Suprapubic skin (tissue), 3 donors: Measurements from ENCODE around the gene MYL10.

Experiments
- CTCF ChIP-seq, 2 donors: fragments of 200-600 bp in 1 of 2; fragments of 450-650 bp in 1 of 2; sonication (generic) in 1 of 2; IDR thresholded peaks; one replicate each; pipeline ENCODE4 v1.5.1; 2016 to 2019; ENCODE audit warnings: antibody characterized with exemption in 2 of 2, mild to moderate bottlenecking in 1 of 2, moderate library complexity in 1 of 2
- POLR2A ChIP-seq, 2 donors: fragments of 450-650 bp; IDR thresholded peaks; one replicate each; pipeline ENCODE4 v1.6.1; 2017; ENCODE audit warnings: antibody characterized with exemption in 2 of 2, mild to moderate bottlenecking in 2 of 2, moderate library complexity in 2 of 2

GRCh38 chr7:101606498-101606923 lies 22.6 kb downstream of the MYL10 start:
- TF ChIP-seq CTCF (IDR thresholded peaks at IDR 0.05) = no peak
- no peak for TF ChIP-seq POLR2A (IDR thresholded peaks at IDR 0.05)
